NCI-H510A treated with DMSO at 0.1 percent for 48 hours (cell line): Measurements from ENCODE around the gene BTNL9.
"Not testable (repeated sequence)": the region's sequence is repeated elsewhere in the genome, so short reads cannot be mapped to it uniquely, and the experiment has no call there.

Source experiments
- DNase-seq: peaks from one replicate; lab custom pipeline; 2025; lab: John Stamatoyannopoulos, UW

BTNL9 gene

DNA sequence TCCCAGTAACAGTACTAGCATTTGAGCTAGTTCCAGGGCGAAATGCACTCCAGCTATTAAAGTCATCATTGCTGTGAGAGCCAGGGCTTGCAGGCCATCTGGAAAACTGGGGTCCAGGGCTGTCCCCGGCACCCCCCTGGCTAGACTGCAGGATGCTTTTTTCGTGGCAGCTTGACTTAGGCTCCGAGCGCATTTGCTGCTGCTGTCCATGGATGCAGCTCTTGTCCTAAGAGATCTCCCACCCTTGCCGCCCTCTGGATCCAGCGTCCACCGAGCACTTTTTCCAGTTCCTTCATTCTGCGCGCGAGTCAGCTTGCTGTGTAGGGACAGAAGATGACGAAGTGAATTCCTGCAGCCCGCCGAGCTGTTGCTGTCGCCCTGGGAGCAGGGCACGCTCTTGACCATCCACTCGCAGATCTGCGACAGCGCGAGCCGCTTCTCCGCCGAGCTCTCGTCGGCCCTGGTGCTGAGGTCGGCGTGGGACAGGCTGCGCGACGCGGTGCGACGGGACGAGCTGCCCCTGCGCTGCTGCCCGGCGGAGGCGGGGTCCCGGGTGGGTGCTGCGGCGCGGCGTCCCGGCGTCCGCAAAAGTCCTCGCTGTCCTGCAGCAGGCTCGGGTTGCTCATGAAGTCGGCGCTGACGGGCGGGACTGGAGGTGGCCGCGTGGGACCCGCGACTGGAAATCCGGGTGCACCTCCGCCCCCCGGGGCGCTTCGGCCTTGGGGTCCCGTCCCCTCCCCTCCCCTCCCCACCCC, 60.2 kb downstream of the BTNL9 start:
- DNase-seq = no peak

DNA sequence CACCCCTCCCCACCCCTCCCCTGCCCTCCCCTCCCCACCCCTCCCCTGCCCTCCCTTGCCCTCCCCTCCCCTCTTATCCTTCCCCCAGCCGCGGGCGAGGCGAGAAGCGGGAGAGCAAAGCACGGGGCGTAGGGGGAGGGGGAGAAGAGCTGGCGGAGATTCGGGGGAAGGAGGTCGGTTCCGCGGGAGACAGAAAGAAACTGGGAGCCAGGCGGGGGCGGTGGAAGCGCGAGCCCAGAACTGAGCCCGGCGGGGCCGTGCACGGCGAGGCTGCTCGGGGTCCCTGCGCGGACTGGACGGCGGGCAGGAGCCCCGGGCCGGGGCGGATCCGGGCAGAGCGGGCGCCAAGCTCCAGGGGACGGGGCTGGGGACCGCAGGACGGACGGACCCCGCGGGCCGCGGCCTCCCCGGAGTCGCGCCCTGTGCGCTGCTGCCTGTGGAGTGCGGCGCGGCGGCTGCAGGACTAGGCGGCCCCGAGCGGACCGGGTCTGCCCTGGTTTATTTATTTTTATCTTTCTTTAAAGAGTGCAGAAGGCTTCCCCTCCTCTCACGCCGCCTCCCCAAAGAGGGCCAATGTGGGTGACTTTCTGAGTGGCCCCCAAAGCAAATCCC, 61.1 kb downstream of the BTNL9 start:
- DNase-seq = not testable (repeated sequence)

DNA sequence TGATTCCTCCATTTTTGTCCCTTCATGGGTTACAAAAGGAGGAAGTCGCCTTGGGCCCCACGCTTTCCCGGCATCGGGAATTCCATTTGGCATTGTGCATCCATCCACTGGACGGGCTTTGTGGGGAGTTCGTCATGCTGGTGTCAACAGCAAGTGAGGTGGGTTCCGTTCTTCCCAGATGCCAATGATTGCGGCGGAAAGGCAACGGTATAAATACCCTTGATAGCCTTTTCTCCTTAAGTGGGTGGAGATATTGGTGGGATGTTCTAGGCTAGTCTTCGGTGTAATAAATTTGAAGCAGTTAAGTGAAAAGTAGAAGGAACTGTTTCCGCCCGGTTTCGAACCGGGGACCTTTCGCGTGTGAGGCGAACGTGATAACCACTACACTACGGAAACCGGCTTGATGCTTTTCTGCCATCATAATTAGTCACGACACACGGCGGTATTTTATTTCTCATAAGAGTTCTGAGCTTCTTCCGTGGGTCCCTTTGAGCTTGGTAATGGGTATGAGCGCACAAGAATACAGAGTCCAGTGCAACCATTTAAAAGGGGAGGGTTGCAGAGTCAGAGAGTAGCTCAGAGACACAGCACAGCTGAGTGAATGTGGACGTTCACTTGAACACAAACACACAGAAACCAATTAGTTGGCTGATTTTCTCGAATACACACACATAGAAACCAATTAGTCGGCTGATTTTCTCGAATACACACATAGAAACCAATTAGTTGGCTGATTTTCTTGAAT, 62.0 kb downstream of the BTNL9 start:
- not testable (repeated sequence) for DNase-seq

DNA sequence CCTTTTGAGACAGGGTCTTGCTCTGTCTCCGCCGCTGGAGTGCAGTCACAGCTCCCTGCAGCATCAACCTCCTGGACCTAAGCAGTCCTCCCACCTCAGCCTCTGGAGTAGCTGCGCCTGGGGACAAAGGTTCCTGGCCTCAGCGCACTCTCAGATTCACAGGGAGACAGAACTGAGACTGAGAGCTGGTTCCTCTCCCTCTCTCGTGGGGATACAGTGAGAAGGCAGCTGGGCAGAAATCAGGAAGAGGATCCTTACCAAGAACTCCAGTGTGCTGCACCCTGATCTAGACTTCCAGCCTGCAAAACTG, 64.1 kb downstream of the BTNL9 start:
- not testable (repeated sequence) for DNase-seq

DNA sequence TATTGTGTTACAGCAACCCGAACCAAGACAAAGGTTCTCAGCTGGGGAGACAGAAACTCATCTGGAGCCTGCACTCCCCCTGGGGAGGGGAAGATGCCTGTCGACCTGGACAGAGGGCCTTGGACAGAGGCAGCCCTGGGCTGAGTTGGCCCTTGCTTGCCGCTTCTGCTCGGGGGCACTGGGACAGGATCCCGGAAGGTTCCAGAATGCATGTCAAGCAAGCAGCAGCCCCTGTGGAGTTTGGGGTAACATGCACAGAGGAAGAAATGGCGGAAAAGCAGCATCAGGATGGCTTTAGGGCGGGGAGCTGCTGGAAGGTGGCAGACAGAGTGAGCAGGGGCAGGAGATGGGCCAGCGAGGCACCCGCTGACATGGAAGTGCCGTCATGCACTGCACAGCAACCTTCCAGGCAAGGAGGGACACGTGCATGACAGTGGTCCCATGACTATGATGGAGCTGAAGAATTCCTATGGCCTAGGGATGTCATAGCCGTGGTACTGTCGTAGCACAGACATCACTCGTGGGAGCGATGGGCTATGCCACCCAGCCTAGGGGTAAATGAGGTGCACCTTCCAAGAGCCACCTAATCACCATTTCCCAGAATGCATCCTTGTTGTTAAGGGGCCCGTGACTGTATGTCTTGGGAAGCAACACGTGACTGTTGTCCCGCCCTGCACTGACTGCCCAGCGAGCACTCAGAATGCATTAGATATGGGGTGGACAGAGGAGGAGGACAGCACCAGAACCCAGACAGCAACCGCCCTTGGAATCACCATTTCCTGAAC, 64.7 kb downstream of the BTNL9 start:
- not testable (repeated sequence) for DNase-seq

DNA sequence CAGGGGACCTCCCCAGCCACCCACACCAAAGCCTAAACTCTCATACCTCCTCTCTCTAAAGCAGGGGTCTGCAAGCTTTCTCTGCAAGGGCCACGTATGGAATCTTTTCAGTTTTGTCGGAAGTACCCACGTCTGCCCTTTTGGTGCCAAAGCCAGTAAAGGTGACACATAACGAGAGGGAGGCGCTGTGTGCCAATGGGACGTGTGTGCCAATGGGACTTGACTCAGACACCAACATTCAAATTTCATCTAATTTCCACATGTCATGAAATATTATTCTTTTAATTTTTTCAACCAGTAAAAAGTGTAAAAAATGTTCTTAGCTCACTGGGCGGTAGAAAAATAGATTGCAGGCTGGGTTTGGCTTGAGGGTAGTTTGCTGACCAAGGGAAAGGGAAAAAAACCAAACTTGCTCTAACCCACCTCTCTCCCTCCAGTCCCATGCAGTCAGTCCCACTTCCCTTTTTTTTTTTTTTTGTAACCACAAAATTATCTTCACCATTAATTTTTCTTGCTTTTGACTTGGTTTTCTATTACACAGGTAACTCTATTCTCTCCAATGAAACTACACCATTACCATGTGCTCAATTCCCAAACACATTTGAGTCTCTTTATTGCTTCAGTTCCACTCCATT, 65.4 kb downstream of the BTNL9 start:
- DNase-seq = no peak

DNA sequence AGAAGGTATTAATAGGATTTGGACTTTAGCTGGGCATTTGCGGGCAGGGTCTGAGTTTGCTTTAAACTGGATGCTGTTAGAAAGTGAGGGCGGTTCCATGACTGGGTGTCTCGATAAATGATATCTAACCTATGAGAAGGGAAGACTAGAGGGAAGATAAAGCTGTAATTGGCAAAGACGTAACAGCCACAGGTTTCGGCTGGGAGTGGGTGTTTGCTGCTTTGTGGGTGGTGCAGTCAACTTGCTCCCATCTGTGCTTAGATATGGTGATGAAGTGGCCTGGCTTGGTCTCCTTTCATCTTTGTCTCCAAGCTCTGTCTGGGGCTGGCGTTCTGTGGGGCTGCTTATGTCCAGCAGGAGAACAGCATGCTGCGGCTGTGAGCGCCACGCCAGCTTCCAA, 67.6 kb downstream of the BTNL9 start:
- no peak for DNase-seq

DNA sequence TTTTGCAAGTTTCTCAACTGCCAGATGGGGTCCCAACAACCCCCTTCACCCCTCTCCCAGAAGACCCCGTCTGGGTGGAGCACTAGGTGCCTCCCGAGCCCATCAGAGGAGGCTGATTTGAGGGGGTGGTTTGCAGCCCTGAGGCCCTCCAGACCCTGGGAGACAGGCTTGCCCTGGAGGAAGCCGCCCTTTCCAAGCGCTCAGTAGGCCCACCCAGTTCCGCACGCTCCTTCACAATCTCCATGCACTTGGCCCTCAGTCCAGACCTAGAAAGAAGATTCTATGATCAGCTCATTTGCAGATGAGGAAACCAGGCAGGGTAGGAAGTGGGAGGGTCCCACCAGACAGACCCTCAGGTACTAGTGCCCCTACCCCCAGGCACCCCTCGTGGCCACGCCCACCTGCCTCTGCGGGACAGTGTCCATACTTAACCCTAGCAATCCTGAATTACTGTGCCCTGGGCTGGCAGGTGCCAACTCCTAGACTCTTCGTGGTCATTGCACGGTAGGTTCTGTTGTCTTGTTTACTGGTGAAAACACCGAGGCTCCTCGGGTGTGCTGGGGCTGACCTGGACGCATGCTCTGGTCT, 68.6 kb downstream of the BTNL9 start:
- no peak for DNase-seq

DNA sequence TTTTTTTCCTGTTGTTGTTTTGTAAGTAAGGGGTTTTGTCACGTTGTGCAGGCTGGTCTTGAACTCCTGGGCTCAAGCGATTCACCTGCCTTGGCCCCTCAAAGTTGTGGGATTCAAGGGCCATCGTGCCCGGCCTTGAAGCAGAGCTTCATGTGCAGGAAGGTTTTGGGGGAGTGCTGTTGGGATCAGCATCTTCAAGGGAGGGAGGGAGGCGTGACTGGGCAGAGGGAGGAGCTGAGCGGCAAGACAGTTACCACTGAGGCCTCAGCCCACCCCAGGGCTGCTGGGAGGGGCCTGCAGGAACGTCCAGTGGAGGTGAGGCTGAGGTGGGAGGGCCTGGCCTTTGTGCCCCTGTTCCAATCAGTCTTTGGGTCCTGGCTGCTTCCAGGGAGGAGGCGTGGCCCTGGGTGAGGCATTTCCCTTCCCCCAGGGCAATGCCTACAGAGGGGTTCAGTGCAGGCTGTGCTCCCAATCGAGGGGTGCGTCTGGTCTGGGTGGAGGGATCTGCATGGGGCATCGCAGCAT, 69.5 kb downstream of the BTNL9 start:
- DNase-seq = no peak

DNA sequence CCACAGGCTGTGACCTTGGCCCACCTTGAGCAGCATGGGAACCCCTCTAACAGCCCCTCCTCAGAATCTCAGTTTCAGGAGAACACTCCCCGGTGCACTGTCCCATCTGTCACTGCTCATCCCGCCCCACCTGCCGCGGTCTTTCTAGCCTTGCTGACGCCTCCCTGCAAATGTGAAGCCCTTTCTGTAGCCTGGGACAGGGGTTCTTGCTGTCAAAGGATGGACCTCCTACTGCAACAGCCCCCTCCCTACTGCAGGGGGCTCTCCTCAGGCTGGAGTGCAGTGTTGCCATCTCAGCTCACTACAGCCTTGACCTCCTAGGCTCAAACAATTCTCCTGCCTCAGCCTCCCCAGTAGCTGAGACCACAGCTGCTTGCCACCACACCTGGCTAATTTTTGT, 70.9 kb downstream of the BTNL9 start:
- DNase-seq = no peak
